HEK293T (cell line): ENCODE measurements around the gene CENPB.

Source experiments
- CTCF ChIA-PET: fragments of 350-600 bp; formaldehyde crosslinking; extraction: SDS; loops from one replicate; lab custom pipeline; 2021; ENCODE audit warnings: antibody characterized with exemption, inconsistent platforms; lab: Yijun Ruan, JAX
- POLR2A ChIA-PET: fragments of 350-600 bp; formaldehyde crosslinking; extraction: SDS; loops from one replicate; lab custom pipeline; 2020; ENCODE audit warnings: antibody characterized with exemption, inconsistent platforms; lab: Yijun Ruan, JAX
- DNase-seq: peaks from one replicate; pipeline ENCODE4 v3.0.0; 2012; ENCODE audit warnings: mixed read lengths; ENCODE audit errors: extremely low spot score
- ARNT ChIP-seq: fragments of 450-650 bp; IDR thresholded peaks from 2 replicates; pipeline ENCODE4 v1.6.1; 2017; ENCODE audit warnings: mild to moderate bottlenecking
- BHLHE40 ChIP-seq: fragments of 450-650 bp; IDR thresholded peaks from 2 replicates; pipeline ENCODE4 v1.6.1; 2016; ENCODE audit warnings: mild to moderate bottlenecking, moderate library complexity, borderline replicate concordance
- CTBP1 ChIP-seq: fragments of 450-650 bp; IDR thresholded peaks from 2 replicates; pipeline ENCODE4 v1.6.1; 2016; ENCODE audit warnings: borderline replicate concordance
- ELF4 ChIP-seq: fragments of 450-650 bp; IDR thresholded peaks from 2 replicates; pipeline ENCODE4 v1.6.1; 2017; ENCODE audit warnings: antibody characterized with exemption
- FOXA1 ChIP-seq: fragments of 450-650 bp; IDR thresholded peaks from 2 replicates; pipeline ENCODE4 v1.6.1; 2016; ENCODE audit warnings: mild to moderate bottlenecking
- FOXK2 ChIP-seq: fragments of 450-650 bp; IDR thresholded peaks from 2 replicates; pipeline ENCODE4 v1.6.1; 2016; ENCODE audit warnings: mild to moderate bottlenecking
- FOXM1 ChIP-seq: fragments of 450-650 bp; IDR thresholded peaks from 2 replicates; pipeline ENCODE4 v1.6.1; 2017; ENCODE audit warnings: mild to moderate bottlenecking, borderline replicate concordance
- HDGF ChIP-seq: fragments of 450-650 bp; IDR thresholded peaks from 2 replicates; pipeline ENCODE4 v1.6.1; 2017; ENCODE audit warnings: antibody characterized with exemption, borderline replicate concordance
- L3MBTL2 ChIP-seq: fragments of 450-650 bp; conservative IDR thresholded peaks from 2 replicates; pipeline ENCODE4 v1.6.1; 2016; ENCODE audit warnings: mild to moderate bottlenecking
- LEF1 ChIP-seq: fragments of 450-650 bp; IDR thresholded peaks from 2 replicates; pipeline ENCODE4 v1.6.1; 2017; ENCODE audit warnings: mild to moderate bottlenecking, borderline replicate concordance
- NFRKB ChIP-seq: fragments of 450-650 bp; IDR thresholded peaks from 2 replicates; pipeline ENCODE4 v1.6.1; 2016; ENCODE audit warnings: mild to moderate bottlenecking, moderate library complexity
- PKNOX1 ChIP-seq: fragments of 450-650 bp; IDR thresholded peaks from 2 replicates; pipeline ENCODE4 v1.6.1; 2016
- SP1 ChIP-seq: fragments of 450-650 bp; IDR thresholded peaks from 2 replicates; pipeline ENCODE4 v1.6.1; 2017
- SUZ12 ChIP-seq: fragments of 450-650 bp; IDR thresholded peaks from 2 replicates; pipeline ENCODE4 v1.6.1; 2016; ENCODE audit warnings: mild to moderate bottlenecking
- TARDBP ChIP-seq: fragments of 450-650 bp; IDR thresholded peaks from 2 replicates; pipeline ENCODE4 v1.6.1; 2016
- ZNF384 ChIP-seq: fragments of 450-650 bp; IDR thresholded peaks from 2 replicates; pipeline ENCODE4 v1.6.1; 2016

The CENPB gene

GRCh38 chr20:3801846-3802245 lies 15.3 kb upstream of the CENPB start:
- ChIA-PET POLR2A (no interaction called here), CTCF (interaction anchor here (0.8 kb wide), 1 partner anchor 19 kb away, joined by 4 read pairs; the partner anchor contains the start of gene AP5S1)
- no peak for DNase-seq
- TF ChIP-seq CTBP1 = no peak
- TF ChIP-seq FOXM1 = no peak
- no peak for TF ChIP-seq SUZ12
- no peak for TF ChIP-seq FOXK2
- TF ChIP-seq ELF4 = no peak
- TF ChIP-seq LEF1 = no peak
- no peak for TF ChIP-seq BHLHE40
- no peak for TF ChIP-seq ARNT
- no peak for TF ChIP-seq NFRKB
- no peak for TF ChIP-seq L3MBTL2
- TF ChIP-seq ZNF384 = no peak
- no peak for TF ChIP-seq SP1
- TF ChIP-seq HDGF = no peak
- no peak for TF ChIP-seq TARDBP
- TF ChIP-seq PKNOX1 = no peak
- no peak for TF ChIP-seq FOXA1

- TF ChIP-seq ELF4 (no peak), HDGF (no peak), TARDBP (no peak), SUZ12 (no peak), LEF1 (no peak), FOXA1 (no peak), BHLHE40 (no peak), PKNOX1 (no peak), NFRKB (no peak), L3MBTL2 (no peak), ZNF384 (no peak), FOXM1 (no peak), CTBP1 (no peak), FOXK2 (no peak), ARNT (no peak)
- no peak for DNase-seq
- ChIA-PET POLR2A (interaction anchor here (1.7 kb wide), 1 partner anchor 15 kb away, joined by 7 read pairs; the partner anchor contains the start of gene CENPB), CTCF (interaction anchor here (0.6 to 0.8 kb wide), 2 partner anchors 8 to 19 kb away, joined by 4 to 5 read pairs; partner anchors contain the start of gene AP5S1)
These were observed 14.8 kb upstream of the CENPB start for GRCh38 chr20:3801299-3801698.

- DNase-seq = no peak
- ChIA-PET CTCF (interaction anchor here (0.5 to 0.8 kb wide), 3 partner anchors 9 to 20 kb away, joined by 3 to 5 read pairs (median 4); partner anchors contain the start of gene AP5S1), POLR2A (interaction anchor here (0.7 to 1.7 kb wide), 2 partner anchors 15 to 116 kb away, joined by 3 to 7 read pairs; partner anchors contain the start of gene CENPB)
- TF ChIP-seq CTBP1 (no peak), BHLHE40 (no peak), SP1 (no peak), LEF1 (no peak), FOXM1 (no peak), SUZ12 (no peak), HDGF (no peak)
These were observed 14.3 kb upstream of the CENPB start for GRCh38 chr20:3800878-3801260.

GRCh38 chr20:3800256-3800877 lies 13.8 kb upstream of the CENPB start:
- POLR2A ChIA-PET = interaction anchor here (0.7 to 1.7 kb wide), 2 partner anchors 14 to 117 kb away, joined by 3 to 7 read pairs; partner anchors contain the start of gene CENPB
- TF ChIP-seq PKNOX1 (no peak), SUZ12 (no peak), LEF1 (no peak), SP1 (no peak), ZNF384 (no peak), CTBP1 (no peak), FOXK2 (no peak), NFRKB (no peak), BHLHE40 (no peak), FOXA1 (no peak), TARDBP (no peak), L3MBTL2 (no peak), ARNT (no peak)
- DNase-seq = no peak
- CTCF ChIA-PET = interaction anchor here (0.5 to 0.9 kb wide), 3 partner anchors 9 to 20 kb away, joined by 3 to 5 read pairs (median 5); partner anchors contain the start of gene AP5S1

GRCh38 chr20:3798908-3799248 lies 12.3 kb upstream of the CENPB start:
- TF ChIP-seq FOXA1 (no peak), SUZ12 (no peak), HDGF (no peak), ELF4 (no peak), TARDBP (no peak), BHLHE40 (no peak), ARNT (no peak), ZNF384 (no peak), CTBP1 (no peak), SP1 (no peak), LEF1 (no peak), FOXK2 (no peak), PKNOX1 (no peak), FOXM1 (no peak)
- DNase-seq = no peak
- ChIA-PET POLR2A (no interaction called here), CTCF (no interaction called here)
